GM18868 (cell line): ENCODE measurements around the gene TCP10L.
A peak's percentile ranks its signal among the peaks of the same experiment; 100 is the strongest.
"Not testable (repeated sequence)": the region's sequence is repeated elsewhere in the genome, so short reads cannot be mapped to it uniquely, and the experiment has no call there.

Experiments used
- ATAC-seq: cut with Tn5 transposase; IDR thresholded peaks from one replicate; pipeline ENCODE4 v1.9.1; 2021; ENCODE audit warnings: mild to moderate bottlenecking, moderate library complexity; ENCODE audit not compliant: unreplicated experiment

The TCP10L gene, protein sequence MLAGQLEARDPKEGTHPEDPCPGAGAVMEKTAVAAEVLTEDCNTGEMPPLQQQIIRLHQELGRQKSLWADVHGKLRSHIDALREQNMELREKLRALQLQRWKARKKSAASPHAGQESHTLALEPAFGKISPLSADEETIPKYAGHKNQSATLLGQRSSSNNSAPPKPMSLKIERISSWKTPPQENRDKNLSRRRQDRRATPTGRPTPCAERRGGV

DNA sequence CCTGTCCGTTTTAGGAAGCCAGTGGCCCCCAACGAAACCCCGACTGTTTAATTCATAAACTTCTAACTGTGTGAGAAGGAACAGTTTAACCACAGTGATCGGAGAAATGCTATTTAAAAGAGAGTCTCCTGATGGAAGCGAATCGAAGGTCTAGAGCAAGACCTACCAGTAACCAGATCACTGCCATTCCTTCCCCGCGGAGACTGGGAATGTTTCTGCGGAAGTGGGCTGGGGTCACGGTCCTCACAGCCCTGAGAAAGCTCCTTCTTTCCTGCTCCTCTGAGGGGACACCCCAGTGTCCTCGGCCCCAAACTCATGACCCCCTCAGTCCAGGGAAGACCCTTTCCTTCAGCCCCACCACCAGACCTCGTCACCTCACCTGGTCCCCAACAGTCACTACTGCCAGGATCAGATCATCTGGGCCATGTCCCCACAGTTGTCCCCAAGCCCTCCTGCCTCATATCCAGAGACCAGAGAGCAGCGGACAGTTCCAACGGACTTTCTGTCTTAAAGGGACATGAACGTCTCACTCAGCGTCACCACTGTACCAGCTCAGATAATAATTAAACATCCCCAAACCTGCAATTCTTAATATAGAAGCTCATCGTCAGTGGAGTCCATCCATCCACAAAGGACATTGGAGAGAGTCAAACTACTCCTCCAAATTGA, at the start of gene TCP10L:
TCP10L (minus strand) TSS at position 482 of the 669 bp plus-strand sequence. CDS start 1,219 bp downstream, outside the sequence.
- no peak for ATAC-seq

DNA sequence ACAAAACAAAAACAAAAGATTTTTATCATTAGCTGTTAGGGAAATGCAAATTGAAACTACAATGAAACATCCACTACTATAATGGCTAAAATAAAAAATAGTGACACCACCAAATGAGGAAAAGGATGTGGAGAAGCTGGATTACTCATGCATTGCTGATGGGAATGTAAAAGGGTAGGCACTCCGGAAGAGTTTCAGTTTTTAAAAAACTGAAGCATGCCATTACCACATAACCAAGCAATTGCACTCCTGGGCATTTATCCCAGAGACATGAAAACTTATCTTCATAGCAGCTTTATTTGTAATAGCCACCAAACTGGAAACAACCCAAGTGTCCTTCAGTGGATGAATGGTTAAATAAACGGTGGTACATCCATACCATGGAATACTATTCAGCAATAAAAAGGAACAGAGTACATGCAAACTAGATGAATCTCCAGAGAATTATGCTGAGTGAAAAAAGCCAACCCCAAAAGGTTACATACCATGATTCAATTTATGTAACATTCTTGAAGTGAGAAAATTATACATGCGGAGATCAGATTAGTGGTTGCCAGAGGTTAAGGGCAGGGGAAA, 41.4 kb upstream of the TCP10L start:
- ATAC-seq = no peak

DNA sequence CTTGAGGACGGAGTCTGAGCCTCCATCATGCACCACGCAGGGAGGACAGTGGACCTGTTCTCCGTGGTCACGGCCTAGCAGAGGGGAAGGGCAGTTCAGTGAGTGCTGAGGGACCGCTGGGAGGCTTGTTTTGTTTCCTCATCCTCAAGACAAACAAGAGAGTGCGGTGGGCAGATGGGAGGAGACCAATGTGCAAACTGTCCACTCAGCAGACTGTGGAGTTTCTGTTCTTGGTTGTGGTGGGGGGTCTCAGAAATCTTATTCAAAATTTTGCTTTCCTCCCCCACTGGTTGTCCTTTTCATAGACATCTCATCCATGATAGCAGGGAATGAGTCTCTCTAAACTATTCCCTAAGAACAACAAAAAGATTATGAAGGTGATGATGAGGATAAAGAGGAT, 32.9 kb upstream of the TCP10L start:
- not testable (repeated sequence) for ATAC-seq

DNA sequence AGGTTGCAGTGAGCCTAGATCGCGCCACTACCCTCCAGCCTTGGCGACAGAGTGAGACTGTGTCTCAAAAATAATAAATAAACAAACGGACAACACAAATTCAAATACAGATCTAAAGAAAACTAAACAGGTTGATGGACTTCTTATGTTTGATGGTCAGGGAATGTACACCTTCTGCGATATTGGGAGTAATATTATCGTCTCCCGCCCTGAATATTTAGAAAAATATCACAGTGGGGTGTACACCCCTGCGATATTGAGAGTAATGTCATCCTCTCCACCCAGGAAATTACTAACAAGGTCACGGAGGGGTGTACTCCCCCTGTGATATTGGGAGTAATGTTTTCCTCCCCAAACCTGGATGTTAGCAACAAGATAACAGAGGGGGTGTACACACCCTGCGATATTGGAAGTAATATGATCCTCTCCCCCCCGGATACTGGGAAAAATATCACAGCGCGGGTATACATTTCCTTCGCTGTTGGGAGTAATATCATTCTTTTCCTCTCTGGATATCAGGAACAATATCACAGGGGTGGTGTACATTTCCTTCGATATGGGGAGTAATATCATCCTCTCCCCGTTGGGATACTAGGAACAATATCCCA, 28.2 kb upstream of the TCP10L start:
- no peak for ATAC-seq

DNA sequence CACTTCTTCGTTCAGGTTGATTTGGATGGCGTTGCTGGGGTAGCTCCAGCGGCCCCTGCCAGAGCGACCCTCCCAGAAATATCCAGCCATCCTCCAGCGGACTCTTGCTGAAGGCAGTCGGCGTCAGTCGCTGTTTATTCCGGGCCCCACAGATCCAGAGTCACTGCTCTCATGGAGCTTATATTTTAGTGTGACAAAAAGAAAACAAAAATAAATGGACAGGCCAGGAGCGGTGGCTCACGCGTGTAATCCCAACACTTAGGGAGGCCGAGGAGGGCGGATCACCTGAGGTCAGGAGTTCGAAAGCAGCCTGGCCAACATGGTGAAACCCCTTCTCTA, 27.6 kb upstream of the TCP10L start:
- ATAC-seq = no peak

DNA sequence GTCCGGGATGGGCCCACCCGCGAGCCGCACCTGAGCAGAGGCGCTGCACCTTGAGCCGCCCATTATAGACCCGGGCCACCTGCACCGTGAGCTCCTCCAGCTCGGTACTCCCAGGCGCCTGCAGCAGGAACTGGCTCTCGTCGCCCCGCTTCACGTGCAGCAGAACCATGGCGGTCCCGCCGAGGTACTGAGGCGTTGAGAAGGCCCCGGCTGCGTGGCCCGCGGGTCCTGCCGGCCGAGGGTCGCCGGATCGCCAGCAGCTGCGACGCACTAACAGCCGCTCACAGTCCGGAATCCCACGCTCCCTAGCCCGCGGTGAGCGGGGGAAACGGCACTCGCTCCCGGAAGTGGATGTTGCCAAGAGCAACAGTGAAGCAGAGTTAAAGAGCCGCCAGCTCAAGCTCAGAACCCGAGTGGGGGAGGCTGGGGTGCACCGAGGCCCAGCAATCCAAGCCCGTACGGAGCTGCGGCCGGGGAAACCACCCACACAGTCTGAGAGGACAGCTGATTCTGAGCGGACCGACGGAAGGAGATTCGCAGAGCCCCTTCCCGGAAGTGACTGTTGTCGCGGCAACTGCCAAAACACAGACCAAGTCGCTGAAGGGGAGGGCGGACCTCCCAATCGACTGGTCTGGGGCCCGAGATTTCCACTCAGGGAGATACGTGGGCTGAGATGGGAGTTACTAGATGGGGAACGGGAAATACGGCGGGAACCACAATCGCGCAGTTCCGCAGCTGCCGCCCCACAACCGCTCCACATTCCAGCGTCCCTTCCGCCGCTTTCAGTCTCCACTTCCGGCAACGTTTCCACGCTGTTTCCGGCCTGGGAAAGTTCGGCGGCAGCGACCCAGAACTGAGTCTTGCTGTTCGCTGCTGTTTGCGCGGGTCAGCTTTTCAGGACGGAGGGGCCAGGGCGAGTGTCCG, 27.0 kb upstream of the TCP10L start, which contains the start of gene CFAP298:
CFAP298 (minus strand) TSS at position 303 of the 924 bp plus-strand sequence; CDS start at position 169, 134 bp downstream.
- ATAC-seq = peak; percentile 97

DNA sequence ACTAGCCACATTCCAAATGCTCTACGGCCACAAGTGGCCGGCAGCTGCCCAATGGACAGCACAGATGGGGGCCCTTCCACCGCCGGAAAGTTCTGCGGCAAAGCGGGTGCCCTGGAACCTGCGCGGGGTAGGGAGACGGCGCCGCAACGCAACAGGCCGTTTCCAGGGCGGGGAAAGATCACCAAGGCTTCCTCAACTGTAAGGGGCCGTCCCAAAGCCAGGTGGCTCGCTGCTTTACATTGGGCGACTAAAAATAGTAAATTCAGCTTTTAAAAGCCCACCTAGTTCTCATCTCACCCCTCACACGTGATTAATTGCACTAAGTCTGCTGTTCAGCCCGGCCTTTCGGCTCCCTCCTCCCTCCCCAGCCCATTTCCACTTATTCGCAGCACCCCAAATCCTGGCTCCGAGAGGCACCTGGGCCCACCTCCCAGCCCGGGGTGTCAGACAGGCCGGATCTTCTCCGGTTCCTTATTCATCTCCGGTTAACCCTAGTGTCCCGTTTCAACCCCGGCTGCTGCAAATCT, 26.2 kb upstream of the TCP10L start:
- ATAC-seq = no peak

DNA sequence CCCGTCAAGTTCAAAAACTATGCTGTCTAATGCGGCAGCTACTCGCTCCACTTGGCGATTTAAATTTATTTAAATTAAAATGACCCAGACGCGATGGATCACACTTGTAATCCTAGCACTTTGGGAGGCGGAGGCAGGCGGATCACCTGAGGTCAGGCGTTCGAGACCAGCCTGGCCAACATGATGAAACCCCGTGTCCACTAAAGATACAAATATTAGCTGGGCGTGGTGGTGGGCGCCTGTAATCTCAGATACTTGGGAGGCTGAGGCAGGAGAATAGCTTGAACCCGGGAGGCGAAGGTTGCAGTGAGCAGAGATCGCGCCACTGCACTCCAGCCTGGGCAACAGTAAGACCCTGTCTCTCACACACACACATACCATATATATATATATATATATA, 25.6 kb upstream of the TCP10L start:
- ATAC-seq = not testable (repeated sequence)

DNA sequence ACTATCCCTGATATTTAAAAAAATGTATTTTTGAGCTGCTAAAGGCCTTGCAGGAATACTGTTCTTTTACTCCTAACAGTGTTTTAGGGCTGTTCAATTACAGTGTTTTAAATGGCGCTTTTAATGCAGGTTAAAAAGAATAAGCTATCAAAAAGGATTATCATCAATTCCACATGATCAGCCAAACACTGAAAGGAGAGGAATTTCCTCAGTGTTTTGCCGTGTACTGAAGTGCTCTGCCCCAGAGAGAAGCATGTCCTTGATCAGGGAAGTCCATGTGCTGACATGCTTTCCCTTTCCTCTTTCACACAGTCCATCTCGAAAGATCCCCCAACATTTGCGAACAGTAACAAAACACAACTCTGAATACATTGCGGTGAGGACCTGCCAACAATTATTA, 23.5 kb upstream of the TCP10L start:
- no peak for ATAC-seq

DNA sequence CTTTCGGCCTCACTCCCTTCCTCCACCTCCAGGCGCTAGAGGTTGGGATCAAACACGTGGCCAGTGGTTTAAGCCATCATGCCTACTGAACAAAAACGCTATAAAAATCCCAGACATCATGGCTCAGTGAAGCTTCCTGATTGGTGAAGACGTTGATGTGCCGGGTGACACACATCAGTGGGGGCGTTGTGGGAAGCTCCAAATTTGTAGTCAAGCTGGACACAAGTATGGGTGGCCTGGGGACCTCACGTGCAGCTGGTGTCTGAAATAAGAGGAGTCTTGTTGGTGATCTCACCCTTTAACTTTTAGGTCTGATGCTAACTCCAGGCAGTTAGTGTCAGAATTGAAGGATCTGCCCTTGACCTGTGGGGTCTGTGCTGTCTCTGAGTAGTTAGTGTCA, 20.1 kb upstream of the TCP10L start:
- no peak for ATAC-seq

DNA sequence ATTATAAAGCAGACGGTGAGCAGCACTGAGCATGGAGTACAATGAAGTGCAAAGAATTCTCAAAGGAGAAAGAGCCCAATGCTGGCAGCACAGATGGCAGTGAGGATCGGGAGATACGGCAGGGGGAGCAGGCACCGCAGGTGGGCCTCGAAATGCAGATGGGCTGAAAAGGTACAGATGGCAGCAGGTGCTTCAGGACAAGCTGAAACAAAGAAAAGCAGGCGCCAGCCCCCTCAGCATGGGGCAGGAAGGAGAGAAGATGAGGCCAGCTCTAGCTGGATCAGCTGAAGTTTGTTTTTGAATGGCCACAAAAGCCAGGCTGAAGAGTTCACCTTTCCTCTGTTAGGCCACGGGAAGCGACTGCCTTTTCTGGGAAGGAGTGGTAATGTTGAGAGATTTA, 19.1 kb upstream of the TCP10L start:
- ATAC-seq = no peak

DNA sequence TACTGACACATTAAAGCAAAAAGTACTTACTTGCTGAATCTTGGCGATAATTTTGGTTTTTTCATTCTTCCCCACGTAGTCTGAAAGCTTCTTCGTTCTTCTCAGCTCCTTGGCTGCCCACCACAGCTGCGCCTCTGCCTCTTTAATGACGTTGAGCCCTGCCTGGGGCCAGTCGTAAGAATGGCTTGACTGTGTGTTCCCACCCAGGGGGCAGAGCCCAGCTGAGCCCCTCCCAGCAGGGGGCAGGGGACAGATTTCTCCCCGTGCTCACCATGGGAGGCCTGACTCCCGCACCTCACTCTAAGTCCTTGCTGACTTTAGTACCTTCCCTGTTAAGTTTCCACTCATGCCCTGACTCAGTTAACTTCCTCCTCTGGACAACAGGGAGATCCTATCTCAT, 17.8 kb upstream of the TCP10L start:
- ATAC-seq = no peak

DNA sequence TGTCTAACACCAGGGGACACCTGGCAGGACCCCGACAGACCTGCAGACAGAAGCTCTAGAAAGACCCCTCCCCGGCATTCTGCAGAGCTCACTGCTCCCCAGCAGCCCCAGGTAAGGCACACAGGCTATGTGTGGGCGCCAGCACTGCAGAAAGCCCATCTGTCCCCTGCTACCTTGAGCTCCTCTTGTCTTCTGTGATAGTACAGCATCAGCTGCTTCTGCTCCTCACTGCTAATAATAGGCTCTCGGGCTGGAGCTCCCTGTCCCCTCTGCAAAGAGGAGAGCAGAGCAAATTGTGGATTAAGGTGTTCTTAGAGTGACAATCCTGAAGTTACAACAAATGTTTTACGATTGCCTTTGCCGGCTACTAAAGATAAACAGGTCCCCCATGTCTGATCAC, 16.8 kb upstream of the TCP10L start:
- ATAC-seq = no peak

DNA sequence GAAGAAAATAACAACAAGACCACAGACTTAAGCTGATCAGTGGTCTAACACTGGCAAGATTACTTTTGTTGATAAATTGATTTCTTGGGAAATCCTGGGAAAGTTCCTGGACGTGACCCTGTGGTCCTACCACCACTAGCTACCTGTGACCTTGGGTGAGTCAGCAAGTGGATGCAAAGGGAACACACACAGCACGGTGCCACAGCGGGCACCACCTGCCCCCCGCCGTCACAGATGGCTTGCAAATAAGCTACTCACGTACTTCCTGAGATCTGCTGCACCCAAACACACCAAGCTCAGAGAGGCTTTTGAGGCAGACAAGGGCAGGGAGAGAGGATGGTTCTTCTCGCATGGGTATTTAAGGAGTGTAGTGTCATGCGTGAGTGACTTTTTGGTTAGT, 14.2 kb upstream of the TCP10L start:
- ATAC-seq = no peak

DNA sequence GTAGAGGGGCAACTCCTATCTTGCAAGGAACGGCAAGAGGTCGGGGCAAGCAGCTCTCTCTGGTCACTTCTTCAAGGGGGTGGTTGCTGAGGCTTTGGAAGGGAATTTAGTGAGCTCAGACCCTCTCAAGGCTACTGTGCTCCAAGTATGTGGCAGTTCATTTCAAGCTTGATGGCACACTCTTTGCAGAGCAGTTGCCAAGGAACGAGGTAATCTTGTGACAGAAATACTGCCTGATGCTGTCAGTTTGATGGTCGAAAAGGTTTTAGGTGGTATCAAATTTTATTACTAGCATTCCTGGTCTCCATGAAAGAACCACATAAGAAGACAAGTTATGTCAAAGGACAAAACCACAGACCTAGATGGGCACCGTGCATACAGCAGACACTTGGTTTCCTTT, 13.8 kb upstream of the TCP10L start:
- no peak for ATAC-seq

DNA sequence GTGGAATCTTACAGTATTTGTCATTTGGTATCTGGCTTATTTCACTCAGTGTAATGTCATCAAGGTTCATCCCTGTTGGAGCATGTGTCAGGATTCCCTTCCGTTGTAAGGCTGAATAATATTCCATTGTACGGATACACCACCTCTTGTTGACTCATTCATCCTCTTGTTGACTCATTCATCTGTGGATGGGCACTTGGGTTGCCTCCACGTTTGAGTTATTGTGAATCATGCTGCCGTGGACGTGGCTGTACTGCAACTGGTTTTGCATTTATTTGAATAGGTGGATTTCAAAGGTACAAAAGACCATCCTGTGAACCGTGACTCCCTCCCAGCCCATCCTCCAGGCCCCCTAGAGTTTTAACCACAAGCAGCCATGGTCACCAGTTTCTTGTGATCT, 11.9 kb upstream of the TCP10L start:
- ATAC-seq = no peak

DNA sequence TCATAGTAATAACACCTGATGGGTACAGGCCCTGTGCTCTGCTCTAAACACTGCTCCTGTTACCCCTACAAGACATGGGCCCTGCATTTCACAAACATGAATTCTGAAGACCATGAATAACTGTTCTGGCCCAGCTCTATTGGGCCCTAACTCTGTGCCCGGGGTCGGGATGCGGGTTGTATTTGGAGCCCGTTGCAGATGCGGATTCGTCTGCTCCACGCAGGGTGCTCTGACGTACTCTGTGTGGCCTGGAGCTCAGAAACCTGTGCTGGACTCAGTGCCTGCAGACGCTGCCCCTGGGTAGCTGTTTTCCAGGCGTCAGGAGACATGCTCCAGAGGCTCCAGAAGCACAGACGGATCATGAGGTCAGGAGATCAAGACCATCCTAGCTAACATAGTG, 10.1 kb upstream of the TCP10L start:
- ATAC-seq = no peak

DNA sequence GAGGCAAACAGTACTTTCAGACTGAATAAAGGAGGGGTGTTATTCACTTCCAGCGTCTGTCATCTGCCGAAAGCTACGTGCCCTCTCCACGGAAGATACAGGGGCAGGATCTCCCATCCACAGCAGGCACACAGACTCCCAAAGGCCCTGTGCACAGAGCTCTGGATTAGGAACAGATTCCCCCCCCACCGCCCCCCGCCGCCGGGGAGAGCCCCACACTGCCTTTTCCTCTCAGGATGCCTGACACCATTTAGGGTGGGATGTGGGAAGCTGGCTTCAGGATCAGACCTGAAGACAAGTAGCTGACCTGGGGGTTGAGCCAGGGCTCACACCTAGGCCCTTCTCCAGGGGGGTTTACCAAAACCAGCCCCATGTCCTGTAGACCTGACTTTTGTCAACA, 8.4 kb upstream of the TCP10L start:
- ATAC-seq = no peak

DNA sequence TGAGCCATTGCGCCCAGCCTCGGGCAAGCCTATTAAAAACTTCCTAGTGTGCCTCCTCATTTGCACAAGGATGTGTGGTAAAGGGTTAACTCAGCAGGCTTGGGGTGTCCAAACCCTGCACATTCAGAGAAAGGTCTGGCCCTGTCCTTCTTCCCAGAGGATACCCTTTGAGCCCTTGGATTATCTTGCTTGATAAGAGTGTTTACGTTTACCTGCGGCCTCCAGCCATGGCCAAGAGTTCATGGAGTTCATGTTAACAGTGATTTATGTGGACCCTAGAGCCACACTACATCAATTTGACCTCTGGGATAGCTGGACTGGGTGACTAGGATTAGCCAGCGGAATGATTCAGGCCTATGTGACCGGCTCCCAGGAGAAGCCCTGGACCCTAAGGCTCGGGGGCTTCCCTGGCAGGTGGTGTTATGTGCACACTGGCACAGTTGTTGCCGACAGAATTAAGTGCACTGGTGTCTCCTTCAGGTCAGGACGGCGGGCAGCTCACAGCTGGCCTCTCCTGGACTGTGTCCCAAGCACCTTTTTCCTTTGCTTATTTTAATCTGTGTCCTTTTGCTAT, 7.7 kb upstream of the TCP10L start:
- no peak for ATAC-seq

DNA sequence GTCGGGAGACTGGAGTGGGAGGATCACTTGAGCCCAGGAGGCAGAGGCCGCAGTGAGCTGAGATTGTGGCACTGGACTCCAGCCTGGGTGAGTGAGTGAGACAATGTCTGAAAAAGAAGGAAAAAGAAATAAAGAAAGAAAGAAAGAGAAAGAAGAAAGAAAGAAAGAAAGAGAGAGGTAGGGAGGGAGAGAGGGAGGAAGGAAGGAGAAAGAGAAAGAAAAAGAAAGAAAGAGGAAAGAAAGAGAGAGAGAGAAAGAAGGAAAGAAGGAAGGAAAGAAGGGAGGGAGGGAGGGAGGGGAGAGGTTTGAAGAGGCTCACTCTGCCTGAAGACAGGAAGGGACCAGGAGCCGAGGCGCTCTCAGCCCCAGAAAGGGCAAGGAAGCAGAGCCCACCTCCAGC, 4.8 kb upstream of the TCP10L start:
- ATAC-seq = no peak
